WTC11 (cell line): ENCODE results near the gene EME1. TPM values are rescaled to one million over a fixed set of nuclear protein-coding genes. Genes with fewer than 3 reads are reported as not detected.

Experiments
- ATAC-seq: fragments of 200-7000 bp; cut with Tn5 transposase; 2 replicates; pipeline ENCODE4 v1.10.0; 2021; ENCODE audit warnings: mild to moderate bottlenecking, moderate library complexity
- CTCF ChIA-PET: fragments of 300-600 bp; sonication (Branson Sonifier 250); formaldehyde crosslinking; loops from one replicate; lab custom pipeline; 2021; ENCODE audit warnings: antibody characterized with exemption; lab: Charles Lee
- POLR2A ChIA-PET: fragments of 350-600 bp; sonication (Branson Sonifier 250); formaldehyde crosslinking; loops from one replicate; lab custom pipeline; 2021; ENCODE audit warnings: antibody characterized with exemption; lab: Charles Lee
- DNase-seq: peaks from one replicate; pipeline ENCODE4 v3.0.0; 2021; ENCODE audit warnings: low spot score
- H3K27ac Mint-ChIP-seq: 2 replicates; pipeline ENCODE4 v1.8.0; 2021; ENCODE audit warnings: mixed read lengths
- H3K27me3 Mint-ChIP-seq: 2 replicates; pipeline ENCODE4 v1.8.0; 2021; ENCODE audit warnings: low read depth, mild to moderate bottlenecking, moderate library complexity, mixed read lengths
- H3K36me3 Mint-ChIP-seq: 2 replicates; pipeline ENCODE4 v1.8.0; 2021; ENCODE audit warnings: mixed read lengths
- H3K4me1 Mint-ChIP-seq: 2 replicates; pipeline ENCODE4 v1.8.0; 2022; ENCODE audit warnings: mixed read lengths
- H3K4me3 Mint-ChIP-seq: 2 replicates; pipeline ENCODE4 v1.8.0; 2021; ENCODE audit warnings: mild to moderate bottlenecking, moderate library complexity, mixed read lengths
- H3K9me3 Mint-ChIP-seq: 2 replicates; pipeline ENCODE4 v1.8.0; 2021; ENCODE audit warnings: mixed read lengths
- ATF2 ChIP-seq: sonication (generic); formaldehyde crosslinking; IDR thresholded peaks from 2 replicates; pipeline ENCODE4 v1.8.1; 2022; ENCODE audit warnings: low read depth, missing genetic modification reagents, borderline replicate concordance
- ATF3 ChIP-seq: sonication (generic); formaldehyde crosslinking; conservative IDR thresholded peaks from 2 replicates; pipeline ENCODE4 v1.8.1; 2022; ENCODE audit warnings: mild to moderate bottlenecking, missing genetic modification reagents
- CBFB ChIP-seq: sonication (generic); formaldehyde crosslinking; IDR thresholded peaks from 2 replicates; pipeline ENCODE4 v1.8.1; 2022; ENCODE audit warnings: mild to moderate bottlenecking, low read depth, missing genetic modification reagents
- CREB1 ChIP-seq: sonication (generic); formaldehyde crosslinking; IDR thresholded peaks from 2 replicates; pipeline ENCODE4 v1.8.0; 2023; ENCODE audit warnings: mild to moderate bottlenecking, missing genetic modification reagents
- CTCF ChIP-seq: fragments of 200-600 bp; IDR thresholded peaks from 2 replicates; pipeline ENCODE4 v1.8.0; 2022; ENCODE audit warnings: antibody characterized with exemption
- GABPB1 ChIP-seq: sonication (generic); formaldehyde crosslinking; IDR thresholded peaks from 2 replicates; pipeline ENCODE4 v1.8.1; 2023; ENCODE audit warnings: mild to moderate bottlenecking, missing genetic modification reagents
- HMGXB4 ChIP-seq: sonication (generic); formaldehyde crosslinking; IDR thresholded peaks from 2 replicates; pipeline ENCODE4 v1.8.1; 2023; ENCODE audit warnings: mild to moderate bottlenecking, moderate library complexity, missing genetic modification reagents
- JUN ChIP-seq: sonication (generic); formaldehyde crosslinking; IDR thresholded peaks from 2 replicates; pipeline ENCODE4 v1.8.0; 2023; ENCODE audit warnings: mild to moderate bottlenecking, missing genetic modification reagents
- MAX ChIP-seq: sonication (generic); formaldehyde crosslinking; IDR thresholded peaks from 2 replicates; pipeline ENCODE4 v1.8.0; 2022; ENCODE audit warnings: mild to moderate bottlenecking, missing genetic modification reagents
- NFE2L1 ChIP-seq: sonication (generic); formaldehyde crosslinking; IDR thresholded peaks from 2 replicates; pipeline ENCODE4 v1.8.1; 2023; ENCODE audit warnings: missing genetic modification reagents
- NR1H2 ChIP-seq: sonication (generic); formaldehyde crosslinking; IDR thresholded peaks from 2 replicates; pipeline ENCODE4 v1.9.0; 2021; ENCODE audit warnings: mild to moderate bottlenecking, moderate library complexity, missing genetic modification reagents
- PRRX2 ChIP-seq: fragments of 250-450 bp; sonication (Bioruptor Pico); IDR thresholded peaks from 2 replicates; pipeline ENCODE4 v1.8.0; 2021; ENCODE audit warnings: mild to moderate bottlenecking
- ZNF219 ChIP-seq: sonication (generic); formaldehyde crosslinking; IDR thresholded peaks from 2 replicates; pipeline ENCODE4 v1.8.0; 2023; ENCODE audit warnings: missing genetic modification reagents, mild to moderate bottlenecking, borderline replicate concordance
- ZNF396 ChIP-seq: fragments of 250-450 bp; sonication (Bioruptor Pico); IDR thresholded peaks from 2 replicates; pipeline ENCODE4 v1.8.0; 2021; ENCODE audit warnings: mild to moderate bottlenecking, moderate library complexity, borderline replicate concordance
- ZNF416 ChIP-seq: fragments of 250-450 bp; sonication (Bioruptor Pico); IDR thresholded peaks from 2 replicates; pipeline ENCODE4 v1.9.0; 2021; ENCODE audit warnings: mild to moderate bottlenecking, inconsistent platforms
- total RNA-seq: library from RNA; stranded (reverse); gene quantifications from 3 replicates; pipeline ENCODE4 v1.2.3, GENCODE V29; 2021
- TF ChIP-seq, protein P1 (sequence below): sonication (generic); formaldehyde crosslinking; IDR thresholded peaks from 2 replicates; pipeline ENCODE4 v1.8.0; 2022; ENCODE audit warnings: mild to moderate bottlenecking, missing genetic modification reagents
- TF ChIP-seq, protein P2 (sequence below): fragments of 250-450 bp; sonication (Bioruptor Pico); IDR thresholded peaks from 2 replicates; pipeline ENCODE4 v1.9.0; 2021; ENCODE audit warnings: mild to moderate bottlenecking
- TF ChIP-seq, protein P3 (sequence below): sonication (generic); formaldehyde crosslinking; IDR thresholded peaks from 2 replicates; pipeline ENCODE4 v1.8.0; 2023; ENCODE audit warnings: missing genetic modification reagents, mild to moderate bottlenecking, borderline replicate concordance
- TF ChIP-seq, protein P4 (sequence below): sonication (generic); formaldehyde crosslinking; IDR thresholded peaks from 2 replicates; pipeline ENCODE4 v1.8.0; 2023; ENCODE audit warnings: mild to moderate bottlenecking, missing genetic modification reagents

EME1 gene
- total RNA-seq, 1 experiment from 2014 or later, result 24.9 TPM

DNA sequence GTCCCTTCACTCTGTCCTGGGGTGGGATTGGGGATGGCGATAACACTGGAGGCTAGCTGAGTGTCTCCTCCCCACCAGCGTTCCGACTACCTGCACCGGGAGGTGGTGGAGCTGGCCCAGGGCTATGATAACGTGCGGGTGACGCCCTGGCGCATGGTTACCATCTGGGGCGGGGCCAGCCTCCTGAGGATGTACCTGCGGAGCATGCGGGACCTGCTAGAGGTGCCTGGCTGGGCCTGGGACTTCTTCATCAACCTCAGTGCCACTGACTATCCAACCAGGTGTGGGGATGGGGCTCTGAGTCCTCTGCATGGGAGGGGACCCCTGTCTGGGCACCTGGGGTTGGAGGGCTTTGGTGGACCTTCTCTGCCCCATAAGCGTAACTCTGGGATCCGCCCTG is 18.3 kb upstream of the EME1 start (continued):
- TF ChIP-seq, protein P1, sequence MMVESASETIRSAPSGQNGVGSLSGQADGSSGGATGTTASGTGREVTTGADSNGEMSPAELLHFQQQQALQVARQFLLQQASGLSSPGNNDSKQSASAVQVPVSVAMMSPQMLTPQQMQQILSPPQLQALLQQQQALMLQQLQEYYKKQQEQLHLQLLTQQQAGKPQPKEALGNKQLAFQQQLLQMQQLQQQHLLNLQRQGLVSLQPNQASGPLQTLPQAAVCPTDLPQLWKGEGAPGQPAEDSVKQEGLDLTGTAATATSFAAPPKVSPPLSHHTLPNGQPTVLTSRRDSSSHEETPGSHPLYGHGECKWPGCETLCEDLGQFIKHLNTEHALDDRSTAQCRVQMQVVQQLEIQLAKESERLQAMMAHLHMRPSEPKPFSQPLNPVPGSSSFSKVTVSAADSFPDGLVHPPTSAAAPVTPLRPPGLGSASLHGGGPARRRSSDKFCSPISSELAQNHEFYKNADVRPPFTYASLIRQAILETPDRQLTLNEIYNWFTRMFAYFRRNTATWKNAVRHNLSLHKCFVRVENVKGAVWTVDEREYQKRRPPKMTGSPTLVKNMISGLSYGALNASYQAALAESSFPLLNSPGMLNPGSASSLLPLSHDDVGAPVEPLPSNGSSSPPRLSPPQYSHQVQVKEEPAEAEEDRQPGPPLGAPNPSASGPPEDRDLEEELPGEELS, result no peak
- TF ChIP-seq JUN (CRISPR knock-in tag) (no peak), ZNF219 (CRISPR knock-in tag) (no peak), ZNF396 (CRISPR knock-in tag) (no peak), ATF2 (CRISPR knock-in tag) (no peak), NFE2L1 (CRISPR knock-in tag) (no peak)

DNA sequence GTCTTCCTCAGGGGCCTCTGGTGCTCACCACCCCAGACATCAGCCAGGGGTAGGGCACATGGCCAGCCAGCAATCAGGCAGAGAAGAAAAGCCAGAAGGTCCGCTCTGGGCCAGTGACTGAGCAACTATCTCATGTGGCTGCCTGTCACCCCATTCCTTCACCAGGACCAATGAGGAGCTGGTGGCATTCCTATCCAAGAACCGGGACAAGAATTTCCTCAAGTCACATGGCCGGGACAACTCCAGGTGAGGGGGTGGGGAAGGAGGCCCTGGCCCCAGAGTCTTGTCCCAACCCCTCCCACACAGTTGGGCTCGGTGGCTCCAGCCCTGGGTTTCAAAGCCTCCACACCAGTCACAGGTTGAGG is 17.7 kb upstream of the EME1 start:
- ChIA-PET CTCF (no interaction called here), POLR2A (no interaction called here)
- Mint-ChIP-seq H3K27ac (no peak overlapping the region), H3K4me3 (no peak overlapping the region), H3K36me3 (peaks cover 35% of the 10 kb centered on the region), H3K4me1 (no peaks in the 10 kb centered on the region), H3K27me3 (no peaks in the 10 kb centered on the region), H3K9me3 (no peaks in the 10 kb centered on the region)
- ATAC-seq (no peak), DNase-seq (no peak)
- TF ChIP-seq ZNF416 (CRISPR knock-in tag) (no peak), NR1H2 (CRISPR knock-in tag) (no peak), CBFB (CRISPR knock-in tag) (no peak), MAX (no peak), GABPB1 (no peak), CTCF (no peak), PRRX2 (no peak), HMGXB4 (no peak), ATF3 (CRISPR knock-in tag) (no peak), CREB1 (CRISPR knock-in tag) (no peak)
- TF ChIP-seq, protein P2, sequence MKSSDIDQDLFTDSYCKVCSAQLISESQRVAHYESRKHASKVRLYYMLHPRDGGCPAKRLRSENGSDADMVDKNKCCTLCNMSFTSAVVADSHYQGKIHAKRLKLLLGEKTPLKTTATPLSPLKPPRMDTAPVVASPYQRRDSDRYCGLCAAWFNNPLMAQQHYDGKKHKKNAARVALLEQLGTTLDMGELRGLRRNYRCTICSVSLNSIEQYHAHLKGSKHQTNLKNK (CRISPR knock-in tag), result no peak
- TF ChIP-seq, protein P3, sequence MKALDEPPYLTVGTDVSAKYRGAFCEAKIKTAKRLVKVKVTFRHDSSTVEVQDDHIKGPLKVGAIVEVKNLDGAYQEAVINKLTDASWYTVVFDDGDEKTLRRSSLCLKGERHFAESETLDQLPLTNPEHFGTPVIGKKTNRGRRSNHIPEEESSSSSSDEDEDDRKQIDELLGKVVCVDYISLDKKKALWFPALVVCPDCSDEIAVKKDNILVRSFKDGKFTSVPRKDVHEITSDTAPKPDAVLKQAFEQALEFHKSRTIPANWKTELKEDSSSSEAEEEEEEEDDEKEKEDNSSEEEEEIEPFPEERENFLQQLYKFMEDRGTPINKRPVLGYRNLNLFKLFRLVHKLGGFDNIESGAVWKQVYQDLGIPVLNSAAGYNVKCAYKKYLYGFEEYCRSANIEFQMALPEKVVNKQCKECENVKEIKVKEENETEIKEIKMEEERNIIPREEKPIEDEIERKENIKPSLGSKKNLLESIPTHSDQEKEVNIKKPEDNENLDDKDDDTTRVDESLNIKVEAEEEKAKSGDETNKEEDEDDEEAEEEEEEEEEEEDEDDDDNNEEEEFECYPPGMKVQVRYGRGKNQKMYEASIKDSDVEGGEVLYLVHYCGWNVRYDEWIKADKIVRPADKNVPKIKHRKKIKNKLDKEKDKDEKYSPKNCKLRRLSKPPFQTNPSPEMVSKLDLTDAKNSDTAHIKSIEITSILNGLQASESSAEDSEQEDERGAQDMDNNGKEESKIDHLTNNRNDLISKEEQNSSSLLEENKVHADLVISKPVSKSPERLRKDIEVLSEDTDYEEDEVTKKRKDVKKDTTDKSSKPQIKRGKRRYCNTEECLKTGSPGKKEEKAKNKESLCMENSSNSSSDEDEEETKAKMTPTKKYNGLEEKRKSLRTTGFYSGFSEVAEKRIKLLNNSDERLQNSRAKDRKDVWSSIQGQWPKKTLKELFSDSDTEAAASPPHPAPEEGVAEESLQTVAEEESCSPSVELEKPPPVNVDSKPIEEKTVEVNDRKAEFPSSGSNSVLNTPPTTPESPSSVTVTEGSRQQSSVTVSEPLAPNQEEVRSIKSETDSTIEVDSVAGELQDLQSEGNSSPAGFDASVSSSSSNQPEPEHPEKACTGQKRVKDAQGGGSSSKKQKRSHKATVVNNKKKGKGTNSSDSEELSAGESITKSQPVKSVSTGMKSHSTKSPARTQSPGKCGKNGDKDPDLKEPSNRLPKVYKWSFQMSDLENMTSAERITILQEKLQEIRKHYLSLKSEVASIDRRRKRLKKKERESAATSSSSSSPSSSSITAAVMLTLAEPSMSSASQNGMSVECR (CRISPR knock-in tag), result no peak
- TF ChIP-seq, protein P1, result no peak
- TF ChIP-seq, protein P4, sequence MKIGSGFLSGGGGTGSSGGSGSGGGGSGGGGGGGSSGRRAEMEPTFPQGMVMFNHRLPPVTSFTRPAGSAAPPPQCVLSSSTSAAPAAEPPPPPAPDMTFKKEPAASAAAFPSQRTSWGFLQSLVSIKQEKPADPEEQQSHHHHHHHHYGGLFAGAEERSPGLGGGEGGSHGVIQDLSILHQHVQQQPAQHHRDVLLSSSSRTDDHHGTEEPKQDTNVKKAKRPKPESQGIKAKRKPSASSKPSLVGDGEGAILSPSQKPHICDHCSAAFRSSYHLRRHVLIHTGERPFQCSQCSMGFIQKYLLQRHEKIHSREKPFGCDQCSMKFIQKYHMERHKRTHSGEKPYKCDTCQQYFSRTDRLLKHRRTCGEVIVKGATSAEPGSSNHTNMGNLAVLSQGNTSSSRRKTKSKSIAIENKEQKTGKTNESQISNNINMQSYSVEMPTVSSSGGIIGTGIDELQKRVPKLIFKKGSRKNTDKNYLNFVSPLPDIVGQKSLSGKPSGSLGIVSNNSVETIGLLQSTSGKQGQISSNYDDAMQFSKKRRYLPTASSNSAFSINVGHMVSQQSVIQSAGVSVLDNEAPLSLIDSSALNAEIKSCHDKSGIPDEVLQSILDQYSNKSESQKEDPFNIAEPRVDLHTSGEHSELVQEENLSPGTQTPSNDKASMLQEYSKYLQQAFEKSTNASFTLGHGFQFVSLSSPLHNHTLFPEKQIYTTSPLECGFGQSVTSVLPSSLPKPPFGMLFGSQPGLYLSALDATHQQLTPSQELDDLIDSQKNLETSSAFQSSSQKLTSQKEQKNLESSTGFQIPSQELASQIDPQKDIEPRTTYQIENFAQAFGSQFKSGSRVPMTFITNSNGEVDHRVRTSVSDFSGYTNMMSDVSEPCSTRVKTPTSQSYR, result no peak
